ENCODE data around the gene RHPN2.
"Not testable (repeated sequence)": the region's sequence is repeated elsewhere in the genome, so short reads cannot be mapped to it uniquely, and the experiment has no call there.

RHPN2 gene

GRCh38 chr19:33025468-33026238 lies 39.0 kb downstream of the RHPN2 start:
- not testable (repeated sequence) for DNase-seq

GRCh38 chr19:33024398-33024797 lies 40.3 kb downstream of the RHPN2 start:
- DNase-seq = no peak

GRCh38 chr19:33022472-33023116 lies 42.1 kb downstream of the RHPN2 start:
- no peak for DNase-seq

GRCh38 chr19:33010891-33011290 lies 53.8 kb downstream of the RHPN2 start:
- not testable (repeated sequence) for DNase-seq

- DNase-seq = no peak
These were observed 56.0 kb downstream of the RHPN2 start for GRCh38 chr19:33008738-33009137.

- no peak for DNase-seq
These were observed 59.2 kb downstream of the RHPN2 start for GRCh38 chr19:33005440-33005839.

- not testable (repeated sequence) for DNase-seq
These were observed 61.2 kb downstream of the RHPN2 start for GRCh38 chr19:33003424-33004024.

- not testable (repeated sequence) for DNase-seq
These were observed 62.4 kb downstream of the RHPN2 start for GRCh38 chr19:33002126-33002865.

GRCh38 chr19:33000910-33001309 lies 63.8 kb downstream of the RHPN2 start:
- DNase-seq = no peak

GRCh38 chr19:33000510-33000909 lies 64.2 kb downstream of the RHPN2 start:
- no peak for DNase-seq

- no peak for DNase-seq
These were observed 66.0 kb downstream of the RHPN2 start for GRCh38 chr19:32998722-32999121.

GRCh38 chr19:32997716-32998355 lies 66.9 kb downstream of the RHPN2 start:
- DNase-seq = no peak

- peak; percentile 48 for DNase-seq
These were observed 67.6 kb downstream of the RHPN2 start for GRCh38 chr19:32997061-32997464.

GRCh38 chr19:32995966-32996365 lies 68.7 kb downstream of the RHPN2 start:
- DNase-seq = not testable (repeated sequence)

GRCh38 chr19:32988724-32989123 lies 76.0 kb downstream of the RHPN2 start:
- no peak for DNase-seq

GRCh38 chr19:32988254-32988653 lies 76.4 kb downstream of the RHPN2 start:
- DNase-seq = not testable (repeated sequence)

- not testable (repeated sequence) for DNase-seq
These were observed 82.2 kb downstream of the RHPN2 start for GRCh38 chr19:32982488-32982887.

GRCh38 chr19:32979807-32980206 lies 84.9 kb downstream of the RHPN2 start:
- not testable (repeated sequence) for DNase-seq

- DNase-seq = not testable (repeated sequence)
These were observed 86.9 kb downstream of the RHPN2 start for GRCh38 chr19:32977813-32978212.

GRCh38 chr19:32977280-32977679 lies 87.4 kb downstream of the RHPN2 start:
- DNase-seq = no peak

GRCh38 chr19:32976223-32976805 lies 88.4 kb downstream of the RHPN2 start:
- peak; percentile 58 for DNase-seq

Data from EL (cell line).